ENCODE results near the gene RBM45.

Gene RBM45

DNA sequence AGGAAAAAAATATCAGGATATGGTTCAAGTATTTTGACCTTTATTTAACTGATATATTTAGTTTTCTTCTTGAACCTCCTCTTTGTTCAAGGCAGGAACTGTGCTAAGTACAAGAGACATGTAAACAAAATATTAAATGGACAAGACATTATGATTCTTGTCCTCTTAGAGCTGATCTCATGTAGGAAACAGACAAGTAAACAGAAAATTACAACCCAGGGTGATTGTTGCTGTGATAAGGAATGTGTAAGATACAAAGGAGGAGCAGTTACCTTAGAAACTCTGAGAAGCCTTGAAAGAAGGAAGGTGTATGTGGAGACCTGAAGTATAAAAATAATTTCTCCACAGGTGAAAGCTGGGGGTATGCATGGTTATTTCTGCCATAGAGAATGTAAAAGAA is 12.9 kb downstream of the RBM45 start:
- H3K9ac ChIP-seq (ENCODE audit: low read depth, low read length, poor library complexity, severe bottlenecking), result no peak overlapping the region
- no peaks in the 10 kb centered on the region for H3K9me2 ChIP-seq (replicated peaks; ENCODE audit: low read depth, low read length)
- H4K20me1 ChIP-seq (ENCODE audit: insufficient read depth, low read length, poor library complexity, severe bottlenecking), result no peaks in the 10 kb centered on the region
- H3K79me2 ChIP-seq (ENCODE audit: insufficient read depth, low read length), result no peaks in the 10 kb centered on the region
- H3K4me3 ChIP-seq (ENCODE audit: low read length, poor library complexity, severe bottlenecking), result no peak overlapping the region
- no peaks in the 10 kb centered on the region for H3K9me3 ChIP-seq (ENCODE audit: insufficient read depth, low read depth, low read length)
- H3K36me3 ChIP-seq (ENCODE audit: insufficient read depth, low read length), result peaks cover 13% of the 10 kb centered on the region; the same call in 1 of the 2 replicates
- no peak overlapping the region for H2AFZ ChIP-seq (ENCODE audit: low read length)
- no peak overlapping the region for H3K4me2 ChIP-seq (ENCODE audit: low read depth, low read length, poor library complexity, severe bottlenecking)
- no peaks in the 10 kb centered on the region for H3K4me1 ChIP-seq (ENCODE audit: insufficient read depth, low read length, poor library complexity, severe bottlenecking)
- no peaks in the 10 kb centered on the region for H3K27me3 ChIP-seq (ENCODE audit: insufficient read depth, low read length, poor library complexity, severe bottlenecking)
- TF ChIP-seq EZH2phosphoT487 (IDR thresholded peaks at IDR 0.05; ENCODE audit: borderline replicate concordance), result no peak
- TF ChIP-seq CTCF (conservative IDR thresholded peaks at IDR 0.05; ENCODE audit: low read length), result no peak
- no peaks in the 10 kb centered on the region for H3F3A ChIP-seq (ENCODE audit: low read depth)

- peaks cover 13% of the 10 kb centered on the region; the same call in 1 of the 2 replicates for H3K36me3 ChIP-seq (ENCODE audit: insufficient read depth, low read length)
Measured at GRCh38 chr2:178125862-178126261, 13.6 kb downstream of the RBM45 start.

GRCh38 chr2:178128836-178129630 is 16.8 kb downstream of the RBM45 start:
- Histone ChIP-seq H3K9ac (ENCODE audit: low read depth, low read length, poor library complexity, severe bottlenecking) (no peak overlapping the region), H3K9me2 (replicated peaks; ENCODE audit: low read depth, low read length) (no peaks in the 10 kb centered on the region), H4K20me1 (ENCODE audit: insufficient read depth, low read length, poor library complexity, severe bottlenecking) (no peaks in the 10 kb centered on the region), H3K9me3 (ENCODE audit: insufficient read depth, low read depth, low read length) (no peaks in the 10 kb centered on the region), H3K27me3 (ENCODE audit: insufficient read depth, low read length, poor library complexity, severe bottlenecking) (no peaks in the 10 kb centered on the region), H3F3A (ENCODE audit: low read depth) (no peaks in the 10 kb centered on the region), H3K4me1 (ENCODE audit: insufficient read depth, low read length, poor library complexity, severe bottlenecking) (no peaks in the 10 kb centered on the region), H3K36me3 (ENCODE audit: insufficient read depth, low read length) (0 out of 2 replicates have a peak, but pooled peaks cover 8% of the 10 kb centered on the region), H3K79me2 (ENCODE audit: insufficient read depth, low read length) (no peaks in the 10 kb centered on the region), H2AFZ (ENCODE audit: low read length) (no peak overlapping the region), H3K4me3 (ENCODE audit: low read length, poor library complexity, severe bottlenecking) (no peak overlapping the region), H3K4me2 (ENCODE audit: low read depth, low read length, poor library complexity, severe bottlenecking) (no peak overlapping the region)
- no peak for TF ChIP-seq CTCF (conservative IDR thresholded peaks at IDR 0.05; ENCODE audit: low read length)
- no peak for TF ChIP-seq EZH2phosphoT487 (IDR thresholded peaks at IDR 0.05; ENCODE audit: borderline replicate concordance)

More at GRCh38 chr2:178125862-178126261, 13.6 kb downstream of the RBM45 start:
- Histone ChIP-seq H3K4me3 (ENCODE audit: low read length, poor library complexity, severe bottlenecking) (no peak overlapping the region), H3K27me3 (ENCODE audit: insufficient read depth, low read length, poor library complexity, severe bottlenecking) (no peaks in the 10 kb centered on the region), H4K20me1 (ENCODE audit: insufficient read depth, low read length, poor library complexity, severe bottlenecking) (no peaks in the 10 kb centered on the region), H3K9me3 (ENCODE audit: insufficient read depth, low read depth, low read length) (no peaks in the 10 kb centered on the region), H3K9me2 (replicated peaks; ENCODE audit: low read depth, low read length) (no peaks in the 10 kb centered on the region), H3K4me2 (ENCODE audit: low read depth, low read length, poor library complexity, severe bottlenecking) (no peak overlapping the region), H3K4me1 (ENCODE audit: insufficient read depth, low read length, poor library complexity, severe bottlenecking) (no peaks in the 10 kb centered on the region), H2AFZ (ENCODE audit: low read length) (no peak overlapping the region), H3K79me2 (ENCODE audit: insufficient read depth, low read length) (no peaks in the 10 kb centered on the region), H3K9ac (ENCODE audit: low read depth, low read length, poor library complexity, severe bottlenecking) (no peak overlapping the region), H3F3A (ENCODE audit: low read depth) (no peaks in the 10 kb centered on the region)
- TF ChIP-seq CTCF (conservative IDR thresholded peaks at IDR 0.05; ENCODE audit: low read length) (no peak), EZH2phosphoT487 (IDR thresholded peaks at IDR 0.05; ENCODE audit: borderline replicate concordance) (no peak)

Data from Loucy (cell line).